Suprapubic skin (tissue), 4 donors: ENCODE results near the gene LUC7L2.

Source experiments
- POLR2A ChIP-seq, 2 donors: fragments of 450-650 bp; IDR thresholded peaks; one replicate each; pipeline ENCODE4 v1.6.1; 2017; ENCODE audit warnings: antibody characterized with exemption in 2 of 2, mild to moderate bottlenecking in 2 of 2, moderate library complexity in 2 of 2
- POLR2AphosphoS5 ChIP-seq, 3 donors: sonication (generic); formaldehyde crosslinking; IDR thresholded peaks; one replicate each; pipeline ENCODE4 v1.6.1; 2017; ENCODE audit warnings: antibody characterized with exemption in 3 of 3

DNA sequence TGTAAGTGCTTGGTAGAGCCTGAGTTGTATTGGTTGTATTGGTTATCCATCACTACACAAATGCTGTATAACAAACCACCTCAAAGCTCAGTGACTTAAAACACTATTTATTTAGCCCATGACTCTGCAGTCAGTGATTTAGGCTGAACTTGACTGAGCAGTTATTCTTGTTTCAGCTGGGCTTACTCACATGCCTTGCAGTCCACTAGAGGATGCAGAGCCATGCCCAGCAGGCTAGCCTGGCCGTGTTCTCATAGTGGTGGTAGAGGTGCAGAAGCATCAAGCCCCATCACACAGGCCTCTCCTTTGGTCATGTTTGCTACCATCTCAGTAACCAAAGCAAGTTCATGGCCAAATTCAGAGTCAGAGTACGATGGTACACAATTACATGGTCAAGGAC, 43.9 kb downstream of the LUC7L2 start:
- no peak for TF ChIP-seq POLR2A (IDR thresholded peaks at IDR 0.05)
- TF ChIP-seq POLR2AphosphoS5 (IDR thresholded peaks at IDR 0.05): no peak
